ENCODE measurements around the gene EFR3B.
"Not testable (repeated sequence)": the region's sequence is repeated elsewhere in the genome, so short reads cannot be mapped to it uniquely, and the experiment has no call there.

Gene EFR3B

GRCh38 chr2:25105336-25106085 lies 63.6 kb downstream of the EFR3B start:
- no peak for DNase-seq (ENCODE audit: low read depth)

DNA sequence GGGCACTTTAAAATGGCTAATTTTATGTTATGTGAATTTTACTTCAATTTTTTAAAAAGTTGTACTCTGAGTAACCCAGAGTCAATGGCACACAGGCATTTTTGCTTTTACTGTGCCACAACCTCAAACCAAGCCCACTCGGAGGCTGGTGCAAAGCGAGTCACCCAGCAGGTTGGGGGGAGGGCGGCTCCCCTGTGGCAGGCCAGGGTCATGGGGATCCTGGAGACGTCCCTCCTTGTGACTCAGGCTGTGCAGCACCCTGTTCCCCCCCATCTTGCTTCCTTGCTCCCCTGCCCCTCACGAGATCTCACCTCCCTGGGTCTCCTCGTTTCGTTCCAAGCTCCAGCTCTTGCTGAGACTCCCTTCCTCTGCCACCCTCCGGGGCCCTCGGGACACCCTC lies 67.9 kb downstream of the EFR3B start:
- DNase-seq (ENCODE audit: low read depth), result no peak

DNA sequence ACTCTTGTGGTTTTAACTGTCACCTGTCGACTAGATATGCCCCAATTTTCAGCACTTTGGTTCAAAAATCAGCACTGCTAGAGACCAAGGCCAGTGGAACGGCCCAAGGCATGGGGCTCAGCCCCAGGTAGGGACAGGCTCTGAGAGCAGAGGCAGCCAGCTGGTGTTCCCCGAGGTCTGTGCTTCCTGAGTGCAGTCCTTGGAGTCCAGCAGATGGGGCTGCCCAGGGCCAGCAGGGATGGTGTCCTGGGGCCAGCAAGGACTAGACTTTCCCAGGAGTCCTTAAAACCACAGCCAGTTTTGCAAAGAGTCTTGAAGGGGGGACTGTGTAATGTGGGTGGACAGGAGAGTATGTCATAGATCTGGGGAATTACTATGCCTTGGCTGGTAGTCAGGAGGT lies 70.2 kb downstream of the EFR3B start:
- no peak for DNase-seq (ENCODE audit: low read depth)

GRCh38 chr2:25115249-25115883 lies 73.5 kb downstream of the EFR3B start:
- no peak for DNase-seq (ENCODE audit: low read depth)

- DNase-seq (ENCODE audit: low read depth), result no peak
Measured at GRCh38 chr2:25115902-25116301, 74.0 kb downstream of the EFR3B start.

GRCh38 chr2:25116956-25117355 lies 75.1 kb downstream of the EFR3B start:
- no peak for DNase-seq (ENCODE audit: low read depth)

DNA sequence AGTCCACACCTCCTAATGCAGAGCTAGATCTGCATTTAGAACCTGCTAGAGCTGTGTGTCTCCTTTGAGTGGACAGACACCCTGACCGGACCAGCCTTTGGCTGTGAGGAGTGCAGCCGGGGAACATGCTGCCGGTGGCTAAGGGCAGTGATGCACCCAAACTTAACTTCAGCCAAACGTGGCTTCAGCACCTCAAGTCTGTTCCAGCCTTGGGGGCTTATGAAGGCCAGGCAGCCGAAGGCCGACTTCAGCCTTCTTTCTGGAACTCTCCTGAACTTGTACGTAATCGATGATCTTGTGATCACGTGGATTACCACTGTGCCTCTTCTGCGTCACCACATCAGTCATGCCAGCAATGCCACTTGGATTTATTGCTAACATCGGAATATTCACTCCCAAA lies 77.4 kb downstream of the EFR3B start:
- no peak for DNase-seq (ENCODE audit: low read depth)

DNA sequence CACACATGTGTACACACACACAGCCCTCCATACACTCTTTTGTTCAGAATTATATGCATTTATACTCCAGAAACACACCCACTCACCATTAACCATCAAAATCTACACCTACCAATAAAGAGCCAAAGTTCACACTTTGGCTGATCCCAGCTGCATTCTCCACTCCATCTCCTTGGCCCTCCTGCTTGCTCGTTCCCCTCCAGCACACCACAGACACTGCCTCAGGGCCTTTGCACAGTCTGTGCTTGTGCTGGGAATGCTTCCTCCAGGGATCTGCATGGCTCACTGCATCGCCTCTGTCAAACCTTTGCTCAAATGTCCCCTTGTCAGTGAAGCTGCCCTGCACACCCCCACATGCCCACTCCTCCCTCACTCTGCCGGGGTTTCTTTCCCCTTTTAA lies 80.5 kb downstream of the EFR3B start:
- no peak for DNase-seq (ENCODE audit: low read depth)

DNA sequence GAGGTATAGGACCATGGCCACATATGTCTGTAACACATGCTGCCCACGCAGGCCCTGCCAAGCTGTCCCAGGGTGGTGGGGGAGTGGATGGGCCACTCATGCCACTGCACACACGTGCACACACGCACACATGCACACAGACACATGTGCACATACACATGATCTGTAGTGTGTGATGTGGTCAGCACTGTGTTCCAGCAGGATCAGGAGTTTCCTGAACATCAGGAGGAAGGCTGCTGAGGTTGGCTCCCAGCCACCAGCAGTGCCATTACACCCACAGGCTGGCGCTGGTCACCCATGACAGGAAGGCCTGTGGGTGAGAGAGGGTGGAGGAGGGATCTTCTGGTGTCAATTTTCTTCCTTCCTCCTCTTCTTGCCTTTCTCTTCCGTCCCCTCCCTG lies 81.8 kb downstream of the EFR3B start:
- no peak for DNase-seq (ENCODE audit: low read depth)

DNA sequence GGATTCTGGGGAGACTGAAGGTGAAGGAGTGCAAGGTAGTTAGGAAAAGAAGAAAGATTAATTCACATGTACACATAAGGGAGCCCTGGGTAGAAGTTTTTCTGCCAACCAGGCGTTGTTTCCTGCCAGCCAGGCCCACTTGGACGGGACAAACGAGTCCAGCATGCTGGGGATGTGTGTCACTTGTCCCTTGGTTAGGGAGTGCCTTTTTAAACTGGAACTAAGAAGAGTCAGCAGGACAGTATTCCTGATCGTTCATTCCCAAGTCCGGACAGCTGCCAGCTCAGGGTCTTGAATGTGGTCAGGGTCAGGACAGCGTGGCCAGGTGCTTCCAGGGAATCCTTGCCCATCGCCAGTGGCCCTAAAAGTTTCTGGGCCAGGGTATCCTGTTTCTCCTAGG lies 83.3 kb downstream of the EFR3B start:
- no peak for DNase-seq (ENCODE audit: low read depth)

GRCh38 chr2:25125976-25126375 lies 84.1 kb downstream of the EFR3B start:
- no peak for DNase-seq (ENCODE audit: low read depth)

GRCh38 chr2:25127071-25127470 lies 85.2 kb downstream of the EFR3B start:
- DNase-seq (ENCODE audit: low read depth), result not testable (repeated sequence)

DNA sequence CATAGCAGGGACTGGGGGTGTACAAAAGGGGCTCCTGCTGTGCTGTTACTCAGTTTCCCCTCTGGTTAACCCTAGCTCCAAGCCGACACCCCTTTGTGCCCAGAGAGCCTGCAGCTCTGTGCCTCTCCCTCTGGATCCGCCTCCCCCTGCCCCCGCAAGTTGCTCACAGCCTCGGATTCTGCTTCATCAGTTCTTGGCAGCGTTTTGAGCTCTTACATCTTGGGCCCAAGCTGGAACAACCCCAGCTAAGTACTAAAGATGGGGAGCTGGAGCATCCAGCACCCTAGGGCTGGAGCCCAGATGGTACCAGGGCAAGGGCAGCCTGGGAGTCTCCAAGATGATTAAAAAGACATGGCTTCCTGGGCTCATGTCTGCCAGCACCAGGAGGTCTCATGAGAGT lies 85.8 kb downstream of the EFR3B start:
- no peak for DNase-seq (ENCODE audit: low read depth)

DNA sequence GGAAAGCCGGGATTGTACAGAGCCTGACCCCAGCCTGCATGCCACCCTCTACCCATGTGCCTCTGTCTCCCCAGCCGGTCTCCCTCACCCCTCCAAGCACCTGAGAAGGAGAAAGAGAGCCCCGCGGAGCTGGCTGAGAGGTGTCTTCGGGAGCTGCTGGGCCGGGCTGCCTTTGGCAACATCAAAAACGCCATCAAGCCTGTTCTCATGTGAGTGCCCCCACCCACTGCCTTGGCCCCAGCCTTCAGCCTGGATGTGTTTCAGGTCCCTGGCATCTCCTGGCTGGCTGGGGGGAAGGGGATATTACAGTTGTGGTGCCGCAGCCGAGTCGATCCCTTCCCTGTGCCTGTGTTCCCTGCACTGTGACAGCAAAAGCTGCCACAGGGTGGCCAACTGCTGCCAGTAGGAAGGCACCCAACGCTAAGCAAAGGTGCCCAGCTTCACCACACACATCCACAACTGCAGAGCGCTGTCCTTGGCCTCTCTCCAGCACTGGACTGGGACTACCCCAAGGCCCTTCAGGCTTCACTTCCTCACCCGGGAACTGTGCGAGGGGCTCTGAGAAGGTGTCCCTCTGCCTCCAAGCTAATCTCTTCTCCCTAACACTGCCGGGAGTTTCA lies 88.1 kb downstream of the EFR3B start:
- DNase-seq (ENCODE audit: low read depth), result no peak

GRCh38 chr2:25131253-25131566 lies 89.3 kb downstream of the EFR3B start:
- no peak for DNase-seq (ENCODE audit: low read depth)

GRCh38 chr2:25131567-25132298 lies 89.9 kb downstream of the EFR3B start:
- DNase-seq (ENCODE audit: low read depth), result no peak

DNA sequence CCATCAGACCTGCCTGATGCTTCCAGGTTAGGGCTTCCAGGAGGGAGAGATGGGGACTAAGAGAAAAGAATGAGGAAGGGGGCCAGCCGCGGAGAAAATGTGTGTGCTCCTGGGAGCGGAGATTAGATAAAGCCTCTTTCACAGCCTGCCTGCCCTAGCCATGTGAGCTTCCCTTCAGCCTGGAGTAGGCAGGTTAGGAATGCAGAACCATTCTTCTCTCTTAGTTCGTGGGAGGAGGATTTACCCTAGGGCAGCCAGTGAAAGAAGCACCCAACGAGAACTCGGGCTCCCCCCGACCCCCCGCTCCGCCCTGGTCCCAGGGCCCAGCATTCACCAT lies 90.4 kb downstream of the EFR3B start:
- DNase-seq (ENCODE audit: low read depth), result no peak

- DNase-seq (ENCODE audit: low read depth), result no peak
Measured at GRCh38 chr2:25132693-25133092, 90.8 kb downstream of the EFR3B start.

DNA sequence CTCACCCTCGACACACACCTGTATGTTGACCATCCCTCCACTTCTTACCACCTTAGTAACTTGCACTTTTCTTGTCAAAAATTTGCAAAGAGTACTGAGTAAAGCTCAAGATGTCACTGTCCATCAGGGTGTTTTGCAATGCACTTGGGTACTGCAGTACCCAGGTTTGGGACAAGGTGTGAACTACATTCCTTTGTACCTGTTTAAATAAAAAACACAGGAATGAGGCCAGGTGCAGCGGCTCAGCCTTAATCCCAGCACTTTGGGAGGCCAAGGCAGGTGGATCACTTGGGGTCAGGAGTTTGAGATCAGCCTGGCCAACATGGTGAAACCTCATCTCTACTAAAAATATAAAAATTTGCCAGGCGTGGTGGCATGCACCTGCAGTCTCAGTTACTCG lies 98.7 kb downstream of the EFR3B start:
- not testable (repeated sequence) for DNase-seq (ENCODE audit: low read depth)

DNA sequence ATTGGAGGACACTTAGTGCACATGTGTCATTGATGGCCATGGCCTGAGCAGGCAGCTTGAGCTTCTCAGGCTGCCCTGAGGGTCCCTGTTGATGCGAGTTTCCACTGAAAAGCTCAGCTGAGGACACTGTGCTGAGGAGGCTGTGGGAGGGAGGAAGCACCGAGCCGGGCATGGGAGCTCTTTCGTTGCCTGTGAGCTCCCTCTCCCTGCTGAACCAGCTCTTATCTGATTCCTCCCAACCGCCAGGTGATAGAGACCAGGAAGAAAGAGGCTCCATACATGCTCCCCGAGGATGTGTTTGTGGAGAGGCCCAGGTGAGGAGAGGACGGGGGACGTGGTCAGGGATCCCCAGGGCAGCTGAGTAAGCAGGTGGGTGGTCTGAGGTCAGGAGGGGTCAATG lies 99.2 kb downstream of the EFR3B start:
- no peak for DNase-seq (ENCODE audit: low read depth)

DNA sequence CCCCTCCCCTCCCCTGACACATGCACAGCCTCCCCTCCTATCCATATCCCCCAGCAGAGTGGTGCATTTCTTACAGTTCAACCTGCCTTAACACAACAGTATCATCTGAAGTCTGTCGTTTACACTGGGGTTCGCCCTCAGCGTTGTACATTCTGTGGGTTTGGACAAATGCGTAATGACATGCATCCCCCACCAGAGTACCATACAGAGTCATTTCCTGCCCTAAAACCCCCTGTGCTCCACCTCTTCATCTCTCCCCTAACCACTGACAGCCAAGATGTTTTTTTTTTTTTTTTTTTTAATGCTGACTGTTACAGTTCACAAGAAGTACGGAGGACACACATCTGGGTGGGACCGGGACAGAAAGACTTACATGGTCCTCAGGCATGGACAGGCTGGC lies 103.9 kb downstream of the EFR3B start:
- DNase-seq (ENCODE audit: low read depth), result no peak

DNA sequence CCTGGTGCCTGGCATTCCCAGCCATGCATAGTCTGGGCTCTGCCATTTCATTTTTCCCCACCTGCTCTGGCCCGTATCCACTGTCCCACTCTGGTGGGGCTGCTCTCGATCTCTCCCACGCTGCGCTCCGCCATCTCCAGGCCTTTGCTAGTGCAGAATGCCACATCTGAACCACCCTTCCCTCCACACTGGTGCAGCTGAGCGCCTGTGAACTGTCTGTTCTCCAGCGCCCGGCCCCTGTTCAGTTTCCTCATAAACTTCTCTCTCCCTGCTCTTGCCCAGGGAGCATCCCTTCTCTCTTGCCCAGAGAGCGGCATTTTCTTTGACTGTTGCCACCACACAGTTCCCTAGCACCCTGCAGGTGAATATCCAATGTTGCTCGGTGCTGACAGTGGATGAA lies 105.0 kb downstream of the EFR3B start:
- DNase-seq (ENCODE audit: low read depth), result no peak

- no peak for DNase-seq (ENCODE audit: low read depth)
Measured at GRCh38 chr2:25149646-25150045, 107.8 kb downstream of the EFR3B start.

All from activated T-helper 1 cell treated with Interleukin-2 at 50 U/mL for 16 hours (primary cell).